Measurements from ENCODE around the gene ACP2. TPM values are rescaled to one million over a fixed set of nuclear protein-coding genes. Genes with fewer than 3 reads are reported as not detected.

Gene ACP2
- total and polyA plus RNA-seq, 9 of the 15 experiments (the other 6 are each of a cell fraction or from before 2014, with no cell fraction given) = 1.9 to 20.0 (median 11.6) TPM

GRCh38 chr11:47269829-47270305 lies 21.3 kb upstream of the ACP2 start, which contains the start of gene MADD (continued):
- TF ChIP-seq ZNF318 (IDR thresholded peaks at IDR 0.05; ENCODE audit: borderline replicate concordance in 1 of 2, low read depth in 1 of 2) = no peak
- peak; percentile 4 for TF ChIP-seq MEIS2 (IDR thresholded peaks at IDR 0.05; ENCODE audit: partially characterized antibody)
- TF ChIP-seq NRF1 (conservative IDR thresholded peaks at IDR 0.05 in 1 of 2, IDR thresholded peaks at IDR 0.05 in 1 of 2) = peak; percentile 80 to 82
- TF ChIP-seq CGGBP1 (CRISPR knock-in tag; IDR thresholded peaks at IDR 0.05) = 0 out of 2 replicates have a peak, but pooled peaks have one; percentile 28
- no peak for TF ChIP-seq ZHX1 (conservative IDR thresholded peaks at IDR 0.05; ENCODE audit: low read length)
- peak; percentile 52 for TF ChIP-seq FIP1L1 (IDR thresholded peaks at IDR 0.05; ENCODE audit: low read depth, low read length, poor library complexity, severe bottlenecking)
- no peak for TF ChIP-seq HBP1 (CRISPR knock-in tag; IDR thresholded peaks at IDR 0.05)
- peak; percentile 18 to 97; a peak in 3 of 4 replicates for TF ChIP-seq NONO (IDR thresholded peaks at IDR 0.05; ENCODE audit: low read depth in 2 of 2, low read length in 1 of 2)
- TF ChIP-seq EP400 (IDR thresholded peaks at IDR 0.05) = no peak
- TF ChIP-seq MEF2A (IDR thresholded peaks at IDR 0.05; ENCODE audit: control insufficient read depth, low read depth, low read length) = 0 out of 2 replicates have a peak, but pooled peaks have one; percentile 2
- TF ChIP-seq ZNF280A (IDR thresholded peaks at IDR 0.05; ENCODE audit: low read depth, partially characterized antibody) = no peak
- 0 out of 2 replicates have a peak, but pooled peaks have one; percentile 50 for TF ChIP-seq ZSCAN32 (CRISPR knock-in tag; IDR thresholded peaks at IDR 0.05)

Measured in K562 (cell line).